ENCODE measurements around the gene HIRA.
"Not testable (repeated sequence)": the region's sequence is repeated elsewhere in the genome, so short reads cannot be mapped to it uniquely, and the experiment has no call there.

Gene HIRA

GRCh38 chr22:19356708-19357269 is 74.7 kb downstream of the HIRA start:
- DNase-seq (ENCODE audit: low spot score): no peak

GRCh38 chr22:19355413-19356157 is 75.9 kb downstream of the HIRA start:
- DNase-seq (ENCODE audit: low spot score): no peak

- no peak for DNase-seq (ENCODE audit: low spot score)
Observed at GRCh38 chr22:19354201-19354600, 77.3 kb downstream of the HIRA start.

GRCh38 chr22:19353363-19354131 is 78.0 kb downstream of the HIRA start:
- DNase-seq (ENCODE audit: low spot score): no peak

GRCh38 chr22:19352766-19353165 is 78.8 kb downstream of the HIRA start:
- no peak for DNase-seq (ENCODE audit: low spot score)

- DNase-seq (ENCODE audit: low spot score): no peak
Observed at GRCh38 chr22:19352217-19352616, 79.3 kb downstream of the HIRA start.

GRCh38 chr22:19351604-19352003 is 79.9 kb downstream of the HIRA start:
- DNase-seq (ENCODE audit: low spot score): no peak

GRCh38 chr22:19350947-19351346 is 80.6 kb downstream of the HIRA start:
- no peak for DNase-seq (ENCODE audit: low spot score)

- DNase-seq (ENCODE audit: low spot score): no peak
Observed at GRCh38 chr22:19350476-19350859, 81.1 kb downstream of the HIRA start.

- no peak for DNase-seq (ENCODE audit: low spot score)
Observed at GRCh38 chr22:19349778-19350475, 81.6 kb downstream of the HIRA start.

- DNase-seq (ENCODE audit: low spot score): no peak
Observed at GRCh38 chr22:19346677-19347265, 84.8 kb downstream of the HIRA start.

GRCh38 chr22:19344420-19344819 is 87.1 kb downstream of the HIRA start:
- DNase-seq (ENCODE audit: low spot score): no peak

GRCh38 chr22:19343470-19343869 is 88.1 kb downstream of the HIRA start:
- DNase-seq (ENCODE audit: low spot score): no peak

- DNase-seq (ENCODE audit: low spot score): no peak
Observed at GRCh38 chr22:19341500-19341899, 90.0 kb downstream of the HIRA start.

GRCh38 chr22:19337137-19337536 is 94.4 kb downstream of the HIRA start:
- no peak for DNase-seq (ENCODE audit: low spot score)

GRCh38 chr22:19336133-19337075 is 95.1 kb downstream of the HIRA start:
- DNase-seq (ENCODE audit: low spot score): no peak

- no peak for DNase-seq (ENCODE audit: low spot score)
Observed at GRCh38 chr22:19331975-19332374, 99.6 kb downstream of the HIRA start.

GRCh38 chr22:19331474-19331873 is 100.1 kb downstream of the HIRA start:
- no peak for DNase-seq (ENCODE audit: low spot score)

- no peak for DNase-seq (ENCODE audit: low spot score)
Observed at GRCh38 chr22:19330865-19331418, 100.6 kb downstream of the HIRA start.

- not testable (repeated sequence) for DNase-seq (ENCODE audit: low spot score)
Observed at GRCh38 chr22:19330205-19330604, 101.3 kb downstream of the HIRA start.

- no peak for DNase-seq (ENCODE audit: low spot score)
Observed at GRCh38 chr22:19329454-19329853, 102.1 kb downstream of the HIRA start.

All from CD4-positive, alpha-beta T cell treated with Interleukin-2 at 100 ng/mL for 4 hours (primary cell).